PC-3 (cell line): ENCODE results near the gene PCDHGB1.

ENCODE experiments used
- EZH2 ChIP-seq: fragments of 300-600 bp; sonication (generic); IDR thresholded peaks from one replicate; pipeline ENCODE4 v1.6.1; 2017; ENCODE audit warnings: antibody characterized with exemption, mild to moderate bottlenecking, low read length; ENCODE audit not compliant: unreplicated experiment
- TF ChIP-seq, protein P1 (sequence below): fragments of 300-600 bp; sonication (generic); conservative IDR thresholded peaks from 2 replicates; pipeline ENCODE4 v1.5.1; 2017; ENCODE audit warnings: antibody characterized with exemption, low read depth, mild to moderate bottlenecking, low read length

DNA sequence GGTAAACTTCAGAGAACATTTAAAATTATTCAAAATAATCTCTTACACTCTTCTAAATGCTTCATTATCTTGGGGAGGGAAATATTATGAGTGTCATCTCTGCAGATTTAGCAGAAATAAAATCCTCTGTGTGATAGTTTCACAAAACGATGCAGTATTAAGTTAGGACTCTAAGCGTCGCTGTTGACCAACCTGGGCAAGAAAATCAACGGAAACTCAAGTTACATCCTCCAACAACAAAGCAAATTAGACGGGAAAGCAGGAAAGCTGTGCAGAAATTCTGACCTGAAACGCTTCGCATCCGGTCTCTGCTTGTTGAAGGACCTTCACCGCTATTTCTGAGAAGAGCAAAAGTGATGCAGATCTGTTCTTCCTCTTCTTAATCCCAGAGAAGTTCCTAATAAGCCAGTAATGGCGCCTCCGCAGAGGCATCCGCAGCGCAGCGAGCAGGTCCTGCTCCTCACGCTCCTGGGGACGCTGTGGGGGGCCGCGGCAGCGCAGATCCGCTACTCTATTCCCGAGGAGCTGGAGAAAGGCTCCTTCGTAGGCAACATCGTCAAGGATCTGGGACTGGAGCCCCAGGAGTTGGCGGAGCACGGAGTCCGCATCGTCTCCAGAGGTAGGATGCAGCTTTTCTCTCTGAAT lies 23.9 kb downstream of the PCDHGB1 start, which contains the start of gene PCDHGA6:
- TF ChIP-seq, protein P1, sequence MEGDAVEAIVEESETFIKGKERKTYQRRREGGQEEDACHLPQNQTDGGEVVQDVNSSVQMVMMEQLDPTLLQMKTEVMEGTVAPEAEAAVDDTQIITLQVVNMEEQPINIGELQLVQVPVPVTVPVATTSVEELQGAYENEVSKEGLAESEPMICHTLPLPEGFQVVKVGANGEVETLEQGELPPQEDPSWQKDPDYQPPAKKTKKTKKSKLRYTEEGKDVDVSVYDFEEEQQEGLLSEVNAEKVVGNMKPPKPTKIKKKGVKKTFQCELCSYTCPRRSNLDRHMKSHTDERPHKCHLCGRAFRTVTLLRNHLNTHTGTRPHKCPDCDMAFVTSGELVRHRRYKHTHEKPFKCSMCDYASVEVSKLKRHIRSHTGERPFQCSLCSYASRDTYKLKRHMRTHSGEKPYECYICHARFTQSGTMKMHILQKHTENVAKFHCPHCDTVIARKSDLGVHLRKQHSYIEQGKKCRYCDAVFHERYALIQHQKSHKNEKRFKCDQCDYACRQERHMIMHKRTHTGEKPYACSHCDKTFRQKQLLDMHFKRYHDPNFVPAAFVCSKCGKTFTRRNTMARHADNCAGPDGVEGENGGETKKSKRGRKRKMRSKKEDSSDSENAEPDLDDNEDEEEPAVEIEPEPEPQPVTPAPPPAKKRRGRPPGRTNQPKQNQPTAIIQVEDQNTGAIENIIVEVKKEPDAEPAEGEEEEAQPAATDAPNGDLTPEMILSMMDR = no peak
- no peak for TF ChIP-seq EZH2
